Measurements from ENCODE around the gene SLC25A18. TPM values are rescaled to one million over a fixed set of nuclear protein-coding genes. Genes with fewer than 3 reads are reported as not detected.

Gene SLC25A18
- total RNA-seq, 4 donors from 2014 or later, result 7.9 to 28.7 (median 19.9) TPM

DNA sequence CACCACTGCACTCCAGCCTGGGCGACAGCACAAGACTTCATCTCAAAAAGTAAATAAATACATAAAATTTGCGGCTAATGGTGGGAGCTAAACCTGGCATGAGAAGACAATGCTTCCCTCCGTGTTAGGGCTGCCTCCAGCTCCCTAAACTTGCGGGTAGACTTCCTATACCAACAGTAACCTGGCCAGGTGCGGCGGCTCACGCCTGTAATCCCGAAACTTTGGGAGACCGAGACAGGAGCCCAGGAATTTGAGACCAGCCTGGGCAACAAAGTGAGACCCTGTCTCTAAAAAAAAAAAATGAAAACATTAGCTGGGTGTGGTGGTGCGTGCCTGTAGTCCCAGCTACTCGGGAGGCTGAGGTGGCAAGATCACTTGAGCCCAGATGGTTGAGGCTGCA is 25.3 kb downstream of the SLC25A18 start:
- TF ChIP-seq CTCF (IDR thresholded peaks at IDR 0.05), result no peak
- ATAC-seq (ENCODE audit: low FRiP score) (no peak), DNase-seq (ENCODE audit: low spot score) (no peak)

DNA sequence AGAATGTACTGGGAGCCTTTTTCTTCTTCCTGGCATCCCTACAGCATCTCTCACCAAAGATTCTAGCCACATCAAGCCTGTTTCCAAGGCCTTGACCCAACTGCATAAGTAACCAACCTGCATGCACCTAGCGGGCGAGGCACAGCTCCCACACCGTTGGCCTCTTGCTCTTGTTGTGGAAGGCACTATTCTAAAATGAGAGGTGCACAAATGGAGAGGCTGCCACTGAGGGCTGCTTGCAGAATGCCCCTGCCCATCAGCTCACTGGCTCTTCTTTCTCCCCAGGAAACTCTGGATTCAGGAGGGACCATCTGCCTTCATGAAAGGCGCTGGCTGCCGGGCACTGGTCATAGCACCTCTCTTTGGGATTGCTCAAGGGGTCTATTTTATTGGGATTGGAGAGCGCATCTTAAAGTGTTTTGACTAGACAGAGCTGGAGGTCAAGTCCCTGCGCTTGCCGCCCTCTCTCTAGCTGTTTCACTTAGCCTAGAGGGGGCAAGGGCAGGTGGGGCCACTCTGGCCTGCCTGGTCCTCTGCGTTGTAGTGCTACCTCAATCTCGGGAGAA is 26.6 kb downstream of the SLC25A18 start:
- TF ChIP-seq CTCF (IDR thresholded peaks at IDR 0.05), result no peak
- DNase-seq (ENCODE audit: low spot score), result no peak
- no peak for ATAC-seq (ENCODE audit: low FRiP score)

DNA sequence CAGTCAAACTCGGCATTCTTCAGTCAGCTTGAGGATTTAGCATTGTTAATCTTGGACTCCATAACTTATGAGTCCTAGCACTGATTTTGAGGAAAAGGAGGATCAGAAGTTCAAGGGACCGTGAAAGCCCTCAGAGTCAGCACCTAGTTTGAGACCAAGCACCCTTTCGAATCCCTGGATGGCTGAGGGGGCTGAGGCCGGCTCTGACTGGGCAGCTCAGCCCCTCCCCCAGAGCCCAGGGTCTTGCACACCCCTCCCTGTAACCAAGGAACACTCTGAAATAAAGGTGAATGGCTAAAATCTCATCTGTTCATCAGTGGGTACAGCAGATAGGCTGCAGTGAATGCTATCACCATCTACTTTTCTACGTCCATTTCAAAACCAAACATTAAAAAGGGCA is 27.3 kb downstream of the SLC25A18 start:
- no peak for DNase-seq (ENCODE audit: low spot score)
- TF ChIP-seq CTCF (IDR thresholded peaks at IDR 0.05), result no peak
- no peak for ATAC-seq (ENCODE audit: low FRiP score)

DNA sequence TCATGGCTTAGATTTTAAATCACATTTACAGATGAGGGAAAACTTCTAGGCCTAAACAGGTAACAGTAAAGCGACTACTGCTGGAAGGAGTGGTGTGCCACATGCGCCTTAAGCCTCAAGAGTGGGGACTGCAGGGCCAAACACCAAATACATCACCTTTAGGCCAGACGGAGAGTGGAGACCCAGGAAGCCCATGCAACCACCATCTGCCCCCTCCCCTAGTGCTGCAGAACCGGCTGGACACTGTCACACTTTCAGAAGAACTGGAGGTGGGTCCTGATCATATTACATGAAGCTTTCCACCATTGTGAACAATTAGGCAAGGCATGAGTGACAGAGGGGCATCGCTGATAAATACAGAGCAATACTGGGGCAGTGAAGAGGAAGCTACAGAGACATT is 28.9 kb downstream of the SLC25A18 start:
- DNase-seq (ENCODE audit: low spot score) (no peak), ATAC-seq (ENCODE audit: low FRiP score) (no peak)
- TF ChIP-seq CTCF (IDR thresholded peaks at IDR 0.05), result no peak

DNA sequence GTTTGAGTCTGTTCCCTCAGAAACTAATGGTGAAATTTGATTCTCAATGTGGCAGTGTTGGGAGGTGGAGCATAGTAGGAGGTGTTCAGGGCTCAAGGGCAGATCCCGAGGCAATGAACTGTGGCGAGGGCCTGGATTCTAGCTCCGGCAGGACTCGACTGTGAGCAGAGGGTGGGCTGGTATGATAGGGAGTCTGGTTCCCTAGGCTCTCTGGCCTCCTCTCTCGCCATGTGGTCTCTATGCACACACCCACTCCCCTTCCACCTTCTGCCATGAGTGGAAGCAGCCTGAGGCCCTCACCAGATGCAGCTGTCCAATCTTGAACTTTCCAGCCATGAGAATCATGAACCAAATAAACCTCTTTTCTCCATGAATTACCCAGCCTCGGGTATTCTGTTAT is 32.9 kb downstream of the SLC25A18 start:
- ATAC-seq (ENCODE audit: low FRiP score), result no peak
- no peak for DNase-seq (ENCODE audit: low spot score)
- TF ChIP-seq CTCF (IDR thresholded peaks at IDR 0.05), result no peak

DNA sequence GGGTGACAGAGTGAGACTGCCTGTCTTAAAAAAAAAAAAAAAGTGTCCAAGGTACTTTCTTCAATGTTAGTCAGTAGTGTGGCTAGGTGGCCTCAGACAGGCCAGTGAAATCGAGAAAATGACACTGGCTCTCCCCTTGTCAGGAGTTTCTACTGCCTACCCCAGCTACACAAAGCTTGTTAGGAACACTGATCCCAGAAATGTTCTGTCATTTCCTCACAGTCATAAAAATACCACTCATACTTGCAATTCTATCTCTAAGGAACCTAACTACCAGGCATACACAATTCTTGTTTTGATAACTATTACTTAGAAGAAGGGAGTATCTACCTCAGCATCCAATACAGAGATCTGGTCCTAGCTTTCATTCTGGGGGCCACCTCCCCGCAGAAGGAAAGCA is 33.9 kb downstream of the SLC25A18 start:
- no peak for TF ChIP-seq CTCF (IDR thresholded peaks at IDR 0.05)
- no peak for ATAC-seq (ENCODE audit: low FRiP score)
- DNase-seq (ENCODE audit: low spot score), result no peak

DNA sequence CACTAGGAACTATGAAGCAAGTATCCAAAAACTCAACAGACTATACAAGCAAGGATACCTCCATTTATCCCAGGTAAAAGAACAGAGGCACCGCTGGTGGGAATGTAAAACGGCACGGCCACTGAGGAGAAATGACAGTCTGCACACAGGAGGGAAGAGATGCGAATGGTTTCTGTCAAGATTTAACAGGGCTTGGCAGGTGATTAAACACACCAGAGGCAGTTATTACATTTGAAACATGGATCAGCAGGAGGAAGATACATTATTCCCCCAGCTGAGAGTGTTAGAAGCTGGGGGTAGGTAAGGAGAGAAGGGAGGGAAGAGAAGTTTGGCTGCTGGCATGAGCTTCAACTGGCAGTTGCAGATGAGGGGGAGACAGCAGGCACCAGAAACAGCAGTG is 35.0 kb downstream of the SLC25A18 start:
- TF ChIP-seq CTCF (IDR thresholded peaks at IDR 0.05), result no peak
- no peak for ATAC-seq (ENCODE audit: low FRiP score)

More for the DNA sequence above, 35.0 kb downstream of the SLC25A18 start:
- no peak for DNase-seq (ENCODE audit: low spot score)

Data from omental fat pad (tissue), 4 donors.